NB4 (cell line): ENCODE measurements around the gene MBD5.
A peak's percentile ranks its signal among the peaks of the same experiment; 100 is the strongest.

Experiments
- DNase-seq: peaks from one replicate; pipeline ENCODE4 v3.0.0; 2010; ENCODE audit warnings: low read depth
- H3K4me3 ChIP-seq: one replicate; pipeline ENCODE4 v1.5.1; 2011; ENCODE audit warnings: mild to moderate bottlenecking, low read depth, low read length, moderate library complexity
- CTCF ChIP-seq: IDR thresholded peaks from one replicate; pipeline ENCODE4 v1.5.1; 2012; ENCODE audit warnings: low read depth, low read length
- MAX ChIP-seq: IDR thresholded peaks from 2 replicates; pipeline ENCODE4 v1.6.1; 2011; ENCODE audit warnings: low read depth, low read length
- MYC ChIP-seq: IDR thresholded peaks from 2 replicates; pipeline ENCODE4 v1.6.1; 2011; ENCODE audit warnings: low read depth, low read length
- POLR2A ChIP-seq: IDR thresholded peaks from 2 replicates; pipeline ENCODE4 v1.6.1; 2011; ENCODE audit warnings: mild to moderate bottlenecking; ENCODE audit not compliant: insufficient read length; ENCODE audit errors: extremely low read depth

The MBD5 gene

GRCh38 chr2:148557844-148558436, 537.0 kb downstream of the MBD5 start:
- H3K4me3 ChIP-seq: no peak overlapping the region
- peak; percentile 37 for DNase-seq
- TF ChIP-seq POLR2A (no peak), CTCF (peak; percentile 53)

- no peak for DNase-seq
- TF ChIP-seq MYC (no peak), CTCF (no peak), MAX (no peak), POLR2A (no peak)
Measured at GRCh38 chr2:148560496-148560895, 539.6 kb downstream of the MBD5 start.

GRCh38 chr2:148561389-148561788, 540.5 kb downstream of the MBD5 start:
- DNase-seq: no peak
- TF ChIP-seq MYC (no peak), CTCF (no peak), POLR2A (no peak), MAX (no peak)

More at GRCh38 chr2:148560496-148560895, 539.6 kb downstream of the MBD5 start:
- no peak overlapping the region for H3K4me3 ChIP-seq

GRCh38 chr2:148565272-148565894, 544.5 kb downstream of the MBD5 start:
- TF ChIP-seq CTCF (peak; percentile 28), POLR2A (no peak)
- peak; percentile 37 for DNase-seq
- H3K4me3 ChIP-seq: no peak overlapping the region

More at GRCh38 chr2:148561389-148561788, 540.5 kb downstream of the MBD5 start:
- no peak overlapping the region for H3K4me3 ChIP-seq
